SK-N-SH (cell line): ENCODE measurements around the gene METTL3. TPM values are rescaled to one million over a fixed set of nuclear protein-coding genes. Genes with fewer than 3 reads are reported as not detected.

ENCODE experiments used
- CTCF ChIA-PET: fragments of 300-600, 350-600 bp; formaldehyde crosslinking; extraction: SDS; loops from one replicate; lab custom pipeline; 2021; lab: Yijun Ruan, JAX
- POLR2A ChIA-PET: fragments of 350-600 bp; sonication (Branson Sonifier 250); formaldehyde crosslinking; extraction: SDS; loops from one replicate; lab custom pipeline; 2020; ENCODE audit warnings: antibody characterized with exemption, inconsistent platforms; lab: Yijun Ruan, JAX
- DNase-seq: peaks from one replicate; pipeline ENCODE4 v3.0.0; 2012
- H2AFZ ChIP-seq: fragments of 200-600 bp; sonication (generic); 2 replicates; pipeline ENCODE4 v1.8.1; 2016; ENCODE audit warnings: antibody characterized with exemption, mild to moderate bottlenecking, low read depth
- H3F3A ChIP-seq: fragments of 200-600 bp; sonication (generic); replicated peaks from 2 replicates; pipeline ENCODE3; 2016; ENCODE audit warnings: antibody characterized with exemption, mild to moderate bottlenecking; ENCODE audit not compliant: insufficient read depth
- H3K27ac ChIP-seq, 2 experiments: fragments of 200-500 bp in 1 of 2; fragments of 200-600 bp in 1 of 2; sonication (Bioruptor generic) in 1 of 2; sonication (generic), shearing (Covaris generic) in 1 of 2; 2 replicates each; pipeline versions ENCODE4 v1.5.1 to v1.6.1; 2014 to 2016; ENCODE audit warnings: low read depth in 2 of 2, inconsistent platforms in 1 of 2, low read length in 1 of 2, mild to moderate bottlenecking in 1 of 2, mixed read lengths in 1 of 2
- H3K27me3 ChIP-seq: fragments of 200-600 bp; sonication (generic), shearing (Covaris generic); 2 replicates; pipeline ENCODE4 v1.6.1; 2016; ENCODE audit warnings: mixed run types; ENCODE audit not compliant: insufficient read depth
- H3K36me3 ChIP-seq, 2 experiments: fragments of 200-500 bp in 1 of 2; fragments of 200-600 bp in 1 of 2; sonication (Bioruptor generic) in 1 of 2; sonication (generic) in 1 of 2; replicated peaks in 1 of 2; 2 replicates each; pipeline versions ENCODE3 to v1.5.1; 2014 to 2016; ENCODE audit warnings: low read length in 1 of 2, mild to moderate bottlenecking in 1 of 2; ENCODE audit not compliant: insufficient read depth in 2 of 2, control insufficient read depth in 1 of 2
- H3K4me1 ChIP-seq, 2 experiments: fragments of 200-500 bp in 1 of 2; fragments of 200-600 bp in 1 of 2; sonication (Bioruptor generic) in 1 of 2; sonication (generic), shearing (Covaris generic) in 1 of 2; 2 replicates each; pipeline versions ENCODE4 v1.5.1 to v1.6.1; 2014 to 2016; ENCODE audit warnings: low read depth in 1 of 2, low read length in 1 of 2, mixed run types in 1 of 2; ENCODE audit not compliant: insufficient read depth in 2 of 2, control insufficient read depth in 1 of 2
- H3K4me2 ChIP-seq: fragments of 200-600 bp; sonication (generic), shearing (Covaris generic); 2 replicates; pipeline ENCODE4 v1.6.1; 2017; ENCODE audit warnings: mixed run types
- H3K4me3 ChIP-seq, 2 experiments: fragments of 200-500 bp in 1 of 2; fragments of 200-600 bp in 1 of 2; sonication (Bioruptor generic) in 1 of 2; sonication (generic), shearing (Covaris generic) in 1 of 2; 2 replicates each; pipeline versions ENCODE4 v1.5.1 to v1.8.1; 2014 to 2016; ENCODE audit warnings: low read depth in 2 of 2, inconsistent platforms in 1 of 2, low read length in 1 of 2, mild to moderate bottlenecking in 1 of 2, mixed read lengths in 1 of 2, moderate library complexity in 1 of 2
- H3K79me2 ChIP-seq: fragments of 200-600 bp; sonication (generic); 2 replicates; pipeline ENCODE4 v1.8.1; 2017; ENCODE audit warnings: mild to moderate bottlenecking; ENCODE audit not compliant: insufficient read depth
- H3K9ac ChIP-seq: fragments of 200-600 bp; sonication (generic); 2 replicates; pipeline ENCODE4 v1.6.1; 2017; ENCODE audit warnings: mixed run types
- H3K9me2 ChIP-seq: fragments of 200-600 bp; sonication (generic); 2 replicates; pipeline ENCODE4 v1.6.1; 2017; ENCODE audit warnings: mixed run types
- H3K9me3 ChIP-seq: fragments of 200-600 bp; sonication (generic); 2 replicates; pipeline ENCODE4 v1.6.1; 2017; ENCODE audit warnings: mixed run types, mild to moderate bottlenecking, moderate library complexity
- H4K20me1 ChIP-seq: fragments of 200-600 bp; sonication (generic); 2 replicates; pipeline ENCODE4 v1.6.1; 2017; ENCODE audit warnings: mild to moderate bottlenecking, mixed run types; ENCODE audit not compliant: insufficient read depth
- CHD2 ChIP-seq: fragments of 150-350 bp; IDR thresholded peaks from 2 replicates; pipeline ENCODE4 v1.6.1; 2018; ENCODE audit warnings: low read length; ENCODE audit not compliant: partially characterized antibody
- CTCF ChIP-seq: fragments of 200-600 bp; sonication (generic); IDR thresholded peaks from 2 replicates; pipeline ENCODE4 v1.6.1; 2017; ENCODE audit warnings: antibody characterized with exemption, mild to moderate bottlenecking, moderate library complexity
- EP300 ChIP-seq, 2 experiments: IDR thresholded peaks; 2 replicates each; pipeline versions ENCODE4 v1.4.0 to v1.6.1; 2012; ENCODE audit warnings: borderline replicate concordance in 1 of 2, low read depth in 1 of 2, low read length in 1 of 2
- EZH2phosphoT487 ChIP-seq: fragments of 200-600 bp; sonication (generic); IDR thresholded peaks from 2 replicates; pipeline ENCODE4 v1.6.1; 2017; ENCODE audit warnings: low read depth, mixed run types, mild to moderate bottlenecking, antibody characterized with exemption, moderate library complexity, borderline replicate concordance
- FOXM1 ChIP-seq: IDR thresholded peaks from 2 replicates; pipeline ENCODE4 v1.4.0; 2012; ENCODE audit warnings: low read depth, mild to moderate bottlenecking
- GATA2 ChIP-seq: sonication (generic); formaldehyde crosslinking; IDR thresholded peaks from 2 replicates; pipeline ENCODE4 v1.5.0; 2020; ENCODE audit warnings: mild to moderate bottlenecking, missing genetic modification reagents
- IRF3 ChIP-seq: fragments of 150-350 bp; IDR thresholded peaks from 2 replicates; pipeline ENCODE4 v1.6.1; 2016; ENCODE audit warnings: mild to moderate bottlenecking, low read depth, low read length
- MAX ChIP-seq: IDR thresholded peaks from 2 replicates; pipeline ENCODE4 v1.4.0; 2012; ENCODE audit warnings: low read depth
- NFIC ChIP-seq: IDR thresholded peaks from 2 replicates; pipeline ENCODE4 v1.4.0; 2012; ENCODE audit warnings: borderline replicate concordance
- PBX3 ChIP-seq: IDR thresholded peaks from 2 replicates; pipeline ENCODE4; 2012
- POLR2AphosphoS5 ChIP-seq: IDR thresholded peaks from 2 replicates; pipeline ENCODE4 v1.6.1; 2012; ENCODE audit warnings: low read depth, low read length
- TAF1 ChIP-seq: IDR thresholded peaks from 2 replicates; pipeline ENCODE4 v1.6.1; 2012; ENCODE audit warnings: low read depth, mild to moderate bottlenecking, low read length, moderate library complexity, borderline replicate concordance
- WGBS: methylation state at CpG from one replicate; pipeline ENCODE4 v1.1.6; 2017; ENCODE audit warnings: low lambda C conversion rate; 5-methylcytosine and 5-hydroxymethylcytosine counted together
- polyA plus RNA-seq, 3 experiments: library from polyadenylated mRNA; depleted of rRNA; stranded (reverse); fragments of >200 nt; gene quantifications; 2 replicates each; pipeline ENCODE4 v1.2.3, GENCODE V29; 2012
- TF ChIP-seq, protein P1 (sequence below): fragments of 150-350 bp; IDR thresholded peaks from 2 replicates; pipeline ENCODE4 v1.6.1; 2017; ENCODE audit warnings: antibody characterized with exemption, low read length, low read depth, borderline replicate concordance

The METTL3 gene
- polyA plus RNA-seq, 1 of the 3 experiments (the other 2 are of a cell fraction): 118 TPM

DNA sequence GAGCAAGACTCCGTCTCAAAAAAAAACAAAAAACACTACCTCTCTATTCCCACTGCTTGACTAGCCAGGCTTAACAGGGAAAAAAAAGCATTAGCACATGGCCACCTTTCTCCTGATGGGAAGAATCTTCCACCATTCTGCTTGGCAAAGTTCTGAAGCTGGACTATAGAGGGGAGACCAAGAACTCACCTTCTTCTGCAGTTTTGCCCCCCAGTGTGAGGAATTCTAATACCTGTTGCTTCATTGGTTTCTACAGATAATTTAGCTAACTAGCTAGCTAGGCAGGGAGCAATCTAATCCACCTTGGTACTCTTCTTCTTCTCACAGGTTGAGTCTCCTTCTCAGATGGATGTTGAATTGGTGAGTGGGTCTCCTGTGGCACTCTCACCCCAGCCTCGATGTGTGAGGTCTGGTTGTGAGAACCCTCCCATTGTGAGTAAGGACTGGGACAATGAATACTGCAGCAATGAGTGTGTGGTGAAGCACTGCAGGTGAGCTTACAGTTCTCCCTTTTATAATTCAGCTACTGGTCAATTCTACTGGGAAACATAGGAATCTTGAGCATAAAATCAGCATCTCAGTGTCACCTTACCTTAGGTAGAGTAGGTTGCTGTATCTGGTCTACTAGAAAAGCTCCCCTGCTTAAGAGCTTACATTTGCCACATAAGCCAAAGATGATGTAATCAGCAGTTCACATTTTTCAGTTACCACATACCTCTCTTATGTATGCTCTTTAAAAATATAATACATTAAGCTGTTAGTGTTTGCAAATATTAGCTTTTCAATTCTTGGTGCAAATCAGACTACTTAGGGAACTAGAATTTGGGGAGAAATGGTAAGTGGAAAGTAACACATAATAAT is 16.0 kb downstream of the METTL3 start (continued):
- TF ChIP-seq IRF3: no peak
- no peak for TF ChIP-seq EZH2phosphoT487
- TF ChIP-seq POLR2AphosphoS5: no peak
- TF ChIP-seq EP300 (IDR thresholded peaks at IDR 0.05; ENCODE audit: borderline replicate concordance in 1 of 2, low read depth in 1 of 2, low read length in 1 of 2): no peak
- no peak for TF ChIP-seq CHD2
- no peak for TF ChIP-seq MAX

DNA sequence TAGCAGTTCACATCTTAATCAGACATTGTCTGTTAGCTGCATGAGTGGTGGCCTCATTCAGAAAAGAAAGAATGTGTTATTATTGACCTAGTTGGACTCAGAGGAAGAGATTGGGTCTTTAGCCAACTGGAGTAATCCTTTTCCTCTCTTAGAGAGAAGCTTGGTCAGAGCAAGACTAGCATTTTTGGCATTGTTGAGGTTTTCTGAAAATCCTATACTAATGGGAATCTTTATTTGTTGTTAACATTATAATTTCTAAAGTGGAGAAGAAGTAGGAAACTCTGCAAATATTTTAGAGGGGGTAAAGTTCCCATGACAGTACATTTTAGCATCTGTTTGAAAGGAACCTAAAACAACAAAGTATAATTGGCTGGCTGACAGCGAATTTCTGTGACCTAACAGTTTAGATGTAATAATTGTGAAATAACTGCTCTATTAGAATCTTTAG is 24.5 kb downstream of the METTL3 start:
- DNase-seq: no peak
- CTCF ChIA-PET: no interaction called here
- 100% methylated on average over 1 of the region's 1 CpG for WGBS

GRCh38 chr14:21476925-21477681 is 34.0 kb downstream of the METTL3 start, which contains the start of the genes RAB2B and TOX4:
TSS of gene RAB2B (minus strand) at chr14:21476959. CDS start at chr14:21476872, 87 bp downstream.
TSS of gene TOX4 (plus strand) at chr14:21477195. CDS start at chr14:21477279, 84 bp downstream.
- H3K27me3 ChIP-seq: no peaks in the 10 kb centered on the region
- peak within 1 kb of the TSS; percentile 96 for H3K4me2 ChIP-seq
- peak within 1 kb of the TSS; percentile 87 for H3K9ac ChIP-seq
- peaks cover 64% of the 10 kb centered on the region for H3K79me2 ChIP-seq
- H3K9me2 ChIP-seq: no peaks in the 10 kb centered on the region
- H3F3A ChIP-seq: no peaks in the 10 kb centered on the region
- peak within 1 kb of the TSS; percentile 78 to 86 for H3K27ac ChIP-seq
- H3K36me3 ChIP-seq: peaks cover 17 to 19% of the 10 kb centered on the region in 2 experiments
- ChIA-PET POLR2A (interaction anchor here (0.7 to 2.4 kb wide), 6 partner anchors 14 to 49 kb away, joined by 3 to 11 read pairs (median 5); partner anchors contain the start of genes CHD8, METTL3 and SALL2), CTCF (interaction anchor here (0.6 to 4.8 kb wide), 14 partner anchors 11 to 80 kb away, joined by 3 to 40 read pairs (median 4); partner anchors contain the start of gene CHD8)
- H2AFZ ChIP-seq: peak within 1 kb of the TSS; percentile 79
- H4K20me1 ChIP-seq: no peaks in the 10 kb centered on the region
- peak; percentile 93 for DNase-seq
- WGBS: under 1% methylated on average over 49 of the region's 49 CpGs
- H3K4me1 ChIP-seq: peaks cover 4 to 6% of the 10 kb centered on the region in 2 experiments; a peak in 2 of 4 replicates
- H3K9me3 ChIP-seq: no peaks in the 10 kb centered on the region
- peak within 1 kb of the TSS; percentile 85 to 99 for H3K4me3 ChIP-seq
- peak; percentile 59; the same call in 1 of the 2 replicates for TF ChIP-seq GATA2 (CRISPR knock-in tag)
- no peak for TF ChIP-seq FOXM1
- TF ChIP-seq, protein P1, sequence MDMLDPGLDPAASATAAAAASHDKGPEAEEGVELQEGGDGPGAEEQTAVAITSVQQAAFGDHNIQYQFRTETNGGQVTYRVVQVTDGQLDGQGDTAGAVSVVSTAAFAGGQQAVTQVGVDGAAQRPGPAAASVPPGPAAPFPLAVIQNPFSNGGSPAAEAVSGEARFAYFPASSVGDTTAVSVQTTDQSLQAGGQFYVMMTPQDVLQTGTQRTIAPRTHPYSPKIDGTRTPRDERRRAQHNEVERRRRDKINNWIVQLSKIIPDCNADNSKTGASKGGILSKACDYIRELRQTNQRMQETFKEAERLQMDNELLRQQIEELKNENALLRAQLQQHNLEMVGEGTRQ: no peak
- peak; percentile 55 for TF ChIP-seq TAF1
- TF ChIP-seq PBX3: no peak; the same call in 1 of the 2 replicates
- no peak for TF ChIP-seq NFIC
- TF ChIP-seq CTCF: peak; percentile 91

More for the DNA sequence above, 24.5 kb downstream of the METTL3 start:
- Histone ChIP-seq H3K36me3 (peaks cover 50 to 52% of the 10 kb centered on the region in 2 experiments), H3K4me2 (no peak overlapping the region), H3K9me2 (no peaks in the 10 kb centered on the region), H3K9me3 (no peaks in the 10 kb centered on the region), H3K4me3 (no peak overlapping the region), H2AFZ (no peak overlapping the region), H3F3A (no peaks in the 10 kb centered on the region), H3K4me1 (no peaks in the 10 kb centered on the region), H4K20me1 (no peaks in the 10 kb centered on the region; the same call in 1 of the 2 replicates), H3K27me3 (no peaks in the 10 kb centered on the region), H3K27ac (peak overlapping the region in 1 of 2 experiments; percentile 51; a peak in 2 of 4 replicates), H3K79me2 (peaks cover 40% of the 10 kb centered on the region), H3K9ac (no peak overlapping the region)
- TF ChIP-seq, protein P1: no peak
- POLR2A ChIA-PET: no interaction called here
